Prostate gland (tissue), 2 donors: ENCODE data around the gene DKKL1.

Source experiments
- POLR2A ChIP-seq: fragments of 450-650 bp; IDR thresholded peaks from one replicate; pipeline ENCODE4 v1.6.1; 2016; ENCODE audit warnings: antibody characterized with exemption, mild to moderate bottlenecking
- POLR2AphosphoS5 ChIP-seq: sonication (generic); formaldehyde crosslinking; IDR thresholded peaks from one replicate; pipeline ENCODE4 v1.6.1; 2017; ENCODE audit warnings: antibody characterized with exemption
- TF ChIP-seq, protein P1 (sequence below), 4 experiments: fragments of 200-600 bp in 2 of 4; fragments of 450-650 bp in 2 of 4; sonication (generic) in 2 of 4; IDR thresholded peaks; 1 replicate in 3 of 4; 2 replicates in 1 of 4; pipeline ENCODE4 v1.5.1; 2016 to 2019; ENCODE audit warnings: antibody characterized with exemption in 4 of 4, mild to moderate bottlenecking in 2 of 4, moderate library complexity in 2 of 4

DNA sequence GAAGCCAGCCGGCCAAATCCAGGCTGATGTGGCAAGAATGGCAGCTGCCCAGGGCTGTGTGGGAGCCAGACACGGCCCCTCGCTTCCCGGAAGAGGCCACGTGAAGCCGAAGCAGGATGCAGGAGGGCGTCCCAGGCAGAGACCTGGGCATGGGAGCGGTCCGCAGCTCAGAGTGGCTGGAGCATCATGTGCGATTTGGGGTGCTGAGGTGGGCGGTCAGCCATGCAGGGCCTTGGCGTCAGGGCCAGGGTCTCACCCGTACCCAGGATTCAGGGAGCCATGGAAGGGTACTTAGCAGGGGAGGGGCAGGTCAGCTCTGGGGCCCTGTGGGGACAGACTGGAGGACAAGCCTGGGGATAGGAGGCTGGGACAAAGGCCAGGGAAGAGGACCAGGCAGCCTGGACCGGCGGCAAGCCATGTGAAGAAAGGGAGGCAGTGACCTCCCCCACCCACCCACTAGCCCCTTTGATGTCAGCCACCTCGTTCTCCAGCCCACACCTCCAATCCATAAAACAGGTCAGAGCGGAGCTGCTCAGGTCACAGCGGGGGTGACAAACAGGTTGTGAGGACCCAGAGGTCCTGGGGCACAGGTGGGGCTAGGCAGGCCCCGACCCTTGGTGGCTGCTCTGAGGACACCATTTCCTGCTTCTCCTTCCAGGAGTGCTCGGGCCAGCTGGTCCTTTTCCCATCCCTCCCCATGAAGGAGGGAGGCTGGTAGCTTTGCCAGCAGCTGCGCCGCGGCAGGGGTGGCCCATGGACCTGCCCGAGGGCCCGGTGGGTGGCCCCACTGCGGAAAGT is 26.7 kb downstream of the DKKL1 start:
- TF ChIP-seq POLR2AphosphoS5 (no peak), POLR2A (no peak)
- TF ChIP-seq, protein P1, sequence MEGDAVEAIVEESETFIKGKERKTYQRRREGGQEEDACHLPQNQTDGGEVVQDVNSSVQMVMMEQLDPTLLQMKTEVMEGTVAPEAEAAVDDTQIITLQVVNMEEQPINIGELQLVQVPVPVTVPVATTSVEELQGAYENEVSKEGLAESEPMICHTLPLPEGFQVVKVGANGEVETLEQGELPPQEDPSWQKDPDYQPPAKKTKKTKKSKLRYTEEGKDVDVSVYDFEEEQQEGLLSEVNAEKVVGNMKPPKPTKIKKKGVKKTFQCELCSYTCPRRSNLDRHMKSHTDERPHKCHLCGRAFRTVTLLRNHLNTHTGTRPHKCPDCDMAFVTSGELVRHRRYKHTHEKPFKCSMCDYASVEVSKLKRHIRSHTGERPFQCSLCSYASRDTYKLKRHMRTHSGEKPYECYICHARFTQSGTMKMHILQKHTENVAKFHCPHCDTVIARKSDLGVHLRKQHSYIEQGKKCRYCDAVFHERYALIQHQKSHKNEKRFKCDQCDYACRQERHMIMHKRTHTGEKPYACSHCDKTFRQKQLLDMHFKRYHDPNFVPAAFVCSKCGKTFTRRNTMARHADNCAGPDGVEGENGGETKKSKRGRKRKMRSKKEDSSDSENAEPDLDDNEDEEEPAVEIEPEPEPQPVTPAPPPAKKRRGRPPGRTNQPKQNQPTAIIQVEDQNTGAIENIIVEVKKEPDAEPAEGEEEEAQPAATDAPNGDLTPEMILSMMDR (IDR thresholded peaks at IDR 0.05): no peak
